COR-L47 (cell line): ENCODE results near the gene MBIP.

Experiments used
- DNase-seq: peaks from one replicate; lab custom pipeline; 2025; lab: John Stamatoyannopoulos, UW

Gene MBIP

GRCh38 chr14:36313898-36314297 lies 6.5 kb downstream of the MBIP start:
- no peak for DNase-seq

DNA sequence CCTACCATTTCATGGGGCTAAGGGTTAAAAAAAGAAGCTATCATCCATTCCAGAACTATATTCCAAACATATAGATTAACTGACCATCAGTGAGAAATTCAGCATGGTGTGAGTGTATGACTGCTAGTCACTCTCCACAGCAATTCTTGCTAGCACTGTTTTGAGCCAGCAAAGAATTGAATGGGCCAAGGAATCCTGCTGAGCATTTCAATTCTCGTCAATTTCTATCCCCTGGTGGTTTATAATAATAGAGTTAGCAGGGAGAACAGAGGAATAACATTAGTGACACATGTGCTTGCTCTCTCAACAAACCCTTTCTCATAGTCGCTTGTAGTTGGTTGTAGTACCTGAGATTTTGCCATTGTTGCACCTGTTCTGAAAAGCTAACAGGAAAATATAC lies 7.2 kb downstream of the MBIP start:
- DNase-seq: peak; percentile 58

GRCh38 chr14:36306836-36307235 lies 13.6 kb downstream of the MBIP start:
- no peak for DNase-seq

- DNase-seq: no peak
Observed at GRCh38 chr14:36304895-36305294, 15.5 kb downstream of the MBIP start.

- DNase-seq: no peak
Observed at GRCh38 chr14:36303960-36304359, 16.5 kb downstream of the MBIP start.

- no peak for DNase-seq
Observed at GRCh38 chr14:36302823-36303222, 17.6 kb downstream of the MBIP start.

DNA sequence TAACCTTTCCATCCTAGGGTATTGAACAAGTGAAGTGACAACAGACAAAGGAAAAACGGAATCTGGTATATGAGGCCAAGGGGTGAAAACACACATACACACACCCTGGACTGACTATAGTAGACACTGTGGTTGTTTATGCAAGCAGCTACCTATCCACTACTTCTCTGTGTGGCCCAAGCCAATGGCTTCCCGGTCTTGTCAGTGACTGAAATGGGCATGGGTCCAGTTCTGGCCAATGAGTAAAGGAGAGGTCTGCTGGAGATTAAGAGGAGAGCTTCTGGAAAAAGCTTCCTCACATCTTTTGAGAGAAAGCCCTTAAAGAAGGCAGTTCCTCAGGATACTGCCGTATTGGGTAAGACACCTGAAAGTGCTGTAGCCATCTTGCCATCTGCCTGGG lies 19.3 kb downstream of the MBIP start:
- no peak for DNase-seq

DNA sequence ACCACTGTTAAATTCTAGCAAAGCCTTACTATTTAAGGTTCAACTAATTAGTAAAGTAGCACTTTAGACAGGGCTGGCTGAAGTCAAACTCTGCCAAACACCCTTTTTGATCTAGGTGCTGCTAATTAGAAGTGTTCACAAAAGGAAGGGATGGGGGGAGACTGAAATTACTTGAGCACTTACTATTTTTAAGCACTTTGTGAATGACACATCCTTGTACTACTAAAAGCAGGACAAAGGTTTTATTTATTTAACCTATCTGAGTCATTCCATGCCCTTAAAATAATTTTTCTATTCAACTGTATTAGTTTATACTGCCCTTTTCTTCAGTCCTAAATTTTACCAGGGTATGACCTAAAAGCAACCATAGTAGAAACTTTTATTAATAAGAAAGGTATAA lies 20.1 kb downstream of the MBIP start:
- no peak for DNase-seq

DNA sequence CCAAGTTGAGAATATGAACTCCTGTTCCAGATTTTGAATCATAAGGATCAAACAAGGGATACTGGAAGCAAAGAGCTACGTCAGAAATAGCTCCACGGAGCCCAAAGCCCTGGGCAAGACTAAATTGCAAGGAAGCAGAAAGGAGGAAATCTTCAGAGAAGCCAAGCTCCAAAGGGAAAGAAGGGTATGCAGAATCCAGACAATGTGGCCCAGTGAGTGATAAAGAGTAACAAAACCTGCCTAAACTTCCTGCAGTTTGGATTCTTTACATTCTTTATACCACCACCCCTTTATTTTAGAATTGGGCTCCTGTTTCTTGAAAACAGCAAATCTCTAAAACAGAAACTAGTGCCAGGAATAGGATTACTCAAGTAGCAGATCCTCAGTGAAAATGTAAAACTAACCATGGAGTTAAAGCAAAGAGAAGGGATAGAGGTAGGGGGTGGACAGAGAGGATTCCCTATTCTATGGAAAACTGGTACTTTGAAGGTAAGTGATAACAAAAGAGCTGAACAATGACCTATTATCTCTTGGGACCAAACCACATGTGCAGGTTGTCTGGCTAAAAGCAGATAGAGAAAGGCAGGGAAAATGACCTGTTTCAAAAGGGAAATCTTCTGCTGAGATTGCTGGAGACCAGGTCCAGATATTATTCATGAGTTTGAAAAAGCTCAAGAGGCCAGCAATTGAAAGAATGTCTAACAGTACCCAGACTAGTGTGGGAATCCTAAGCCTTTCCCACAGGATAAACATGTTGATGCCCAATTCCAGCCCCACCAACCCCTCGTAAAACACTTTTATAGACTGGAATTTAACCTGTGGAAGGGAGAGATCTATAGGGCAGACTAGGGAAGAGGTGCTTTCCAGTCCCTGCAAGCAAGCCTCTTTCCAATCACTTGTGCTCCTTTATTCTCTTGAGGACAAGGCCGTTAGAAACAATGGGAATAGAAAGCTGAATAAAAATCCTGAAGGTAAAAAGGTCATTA lies 24.5 kb downstream of the MBIP start:
- no peak for DNase-seq

- no peak for DNase-seq
Observed at GRCh38 chr14:36294543-36294942, 25.9 kb downstream of the MBIP start.

- DNase-seq: no peak
Observed at GRCh38 chr14:36293824-36294223, 26.6 kb downstream of the MBIP start.

DNA sequence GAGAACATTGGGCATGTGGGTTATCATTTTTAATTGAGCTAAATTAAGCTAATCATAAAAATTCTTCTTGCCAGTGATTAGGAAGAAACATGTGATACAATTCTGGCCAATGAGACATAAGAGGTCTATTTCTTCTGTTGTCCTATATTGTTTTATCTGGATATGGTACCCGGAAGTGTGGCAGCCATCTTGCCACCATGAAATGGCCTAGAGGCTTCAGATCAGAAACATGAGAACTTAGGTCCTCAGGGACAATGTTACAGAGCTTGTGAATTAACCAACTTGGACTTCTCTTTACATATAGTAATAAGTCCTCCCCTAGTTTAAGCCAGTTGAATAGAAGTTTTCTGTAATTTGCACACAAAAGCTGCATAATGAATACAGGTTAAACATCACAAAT lies 30.5 kb downstream of the MBIP start:
- DNase-seq: no peak

GRCh38 chr14:36288496-36288895 lies 31.9 kb downstream of the MBIP start:
- DNase-seq: no peak

GRCh38 chr14:36284971-36285595 lies 35.4 kb downstream of the MBIP start:
- no peak for DNase-seq

DNA sequence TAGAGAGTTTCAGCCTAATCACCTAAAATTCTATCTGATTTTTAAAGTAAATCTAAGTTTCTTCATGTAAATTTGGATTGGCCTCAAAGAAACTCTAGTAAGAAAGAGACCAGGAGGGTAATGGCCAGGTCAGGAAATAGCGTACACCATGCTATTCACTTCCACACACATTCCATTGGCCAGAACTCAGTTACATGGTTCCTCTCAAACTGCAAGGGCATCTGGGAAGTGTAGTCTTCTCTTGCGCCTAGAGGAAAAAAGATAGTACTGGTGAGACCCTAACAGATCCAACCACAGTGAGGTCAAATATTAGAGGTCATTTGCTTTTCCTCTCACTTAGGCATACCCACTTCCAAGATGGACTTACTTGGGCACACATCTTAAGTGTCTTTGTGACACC lies 39.1 kb downstream of the MBIP start:
- no peak for DNase-seq

GRCh38 chr14:36279306-36280190 lies 40.9 kb downstream of the MBIP start:
- no peak for DNase-seq

DNA sequence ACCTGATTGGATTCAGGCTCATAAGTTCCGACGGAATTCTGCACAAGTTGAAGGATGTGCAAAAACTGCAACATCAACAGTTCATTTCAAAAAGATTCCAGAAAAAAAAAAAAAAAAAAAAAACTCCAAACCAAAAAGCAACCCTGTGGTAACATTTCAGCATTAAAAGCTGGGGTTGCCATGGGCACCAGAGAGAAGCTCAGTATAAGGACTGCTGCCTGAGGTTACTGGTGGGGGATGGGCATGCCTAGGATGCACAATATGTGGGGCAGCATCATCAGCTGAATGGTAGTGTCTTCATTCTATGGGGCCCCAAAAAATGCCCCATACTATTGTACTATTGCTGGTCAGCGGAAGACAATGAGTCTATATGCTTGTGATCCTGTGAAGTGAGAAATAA lies 44.7 kb downstream of the MBIP start:
- no peak for DNase-seq

GRCh38 chr14:36271939-36272907 lies 48.2 kb downstream of the MBIP start:
- no peak for DNase-seq

GRCh38 chr14:36271222-36271621 lies 49.2 kb downstream of the MBIP start:
- no peak for DNase-seq

- no peak for DNase-seq
Observed at GRCh38 chr14:36270191-36270590, 50.2 kb downstream of the MBIP start.

GRCh38 chr14:36268121-36268520 lies 52.3 kb downstream of the MBIP start:
- peak; percentile 21 for DNase-seq
